ENCODE results near the gene GALM. TPM values are rescaled to one million over a fixed set of nuclear protein-coding genes. Genes with fewer than 3 reads are reported as not detected.

GALM gene
- total and polyA plus RNA-seq, 4 experiments from 2014 or later, result 35.5 to 60.4 (median 43.5) TPM

GRCh38 chr2:38739524-38739923, 73.6 kb downstream of the GALM start:
- H3K4me1 Mint-ChIP-seq, result peaks cover 23 to 62% (median 35%) of the 10 kb centered on the region in 4 donors
- H3K4me3 ChIP-seq (ENCODE audit: low read length in 2 of 2), result no peak overlapping the region
- no peak overlapping the region for H3K4me3 Mint-ChIP-seq
- peaks cover 0 to 9% (median 0%) of the 10 kb centered on the region in 8 donors for H3K9me3 Mint-ChIP-seq
- no peaks in the 10 kb centered on the region for H3K27me3 Mint-ChIP-seq
- POLR2A ChIA-PET (ENCODE audit: partially characterized antibody), result interaction anchor here (2.1 to 8.1 kb wide), 3 partner anchors 11 to 199 kb away, joined by 5 to 113 read pairs (median 6); partner anchors contain the start of gene SRSF7
- peak overlapping the region in 5 of 7 donors; percentile 0 to 99 (median 29) for H3K27ac Mint-ChIP-seq
- CTCF ChIA-PET (ENCODE audit: partially characterized antibody), result interaction anchor here (0.9 to 8.7 kb wide), 10 partner anchors 11 to 423 kb away, joined by 3 to 138 read pairs (median 8); partner anchors contain the start of gene HNRNPLL
- peaks cover 20% of the 10 kb centered on the region for H3K36me3 ChIP-seq (ENCODE audit: insufficient read depth, low read length)
- H3K4me1 ChIP-seq (ENCODE audit: insufficient read depth, low read length), result peaks cover 38% of the 10 kb centered on the region
- H3K36me3 Mint-ChIP-seq, result peaks cover 37 to 77% of the 10 kb centered on the region in 2 donors
- intact Hi-C loops (cut with micrococcal nuclease), result no loop called here
- H3K9me3 ChIP-seq (ENCODE audit: control insufficient read depth in 1 of 2, low read length in 2 of 2), result no peaks in the 10 kb centered on the region
- H3K27me3 ChIP-seq (ENCODE audit: insufficient read depth, low read length), result no peaks in the 10 kb centered on the region
- DNase-seq, result no peak
- no peak overlapping the region for H3K27ac ChIP-seq (ENCODE audit: low read depth, low read length)

DNA sequence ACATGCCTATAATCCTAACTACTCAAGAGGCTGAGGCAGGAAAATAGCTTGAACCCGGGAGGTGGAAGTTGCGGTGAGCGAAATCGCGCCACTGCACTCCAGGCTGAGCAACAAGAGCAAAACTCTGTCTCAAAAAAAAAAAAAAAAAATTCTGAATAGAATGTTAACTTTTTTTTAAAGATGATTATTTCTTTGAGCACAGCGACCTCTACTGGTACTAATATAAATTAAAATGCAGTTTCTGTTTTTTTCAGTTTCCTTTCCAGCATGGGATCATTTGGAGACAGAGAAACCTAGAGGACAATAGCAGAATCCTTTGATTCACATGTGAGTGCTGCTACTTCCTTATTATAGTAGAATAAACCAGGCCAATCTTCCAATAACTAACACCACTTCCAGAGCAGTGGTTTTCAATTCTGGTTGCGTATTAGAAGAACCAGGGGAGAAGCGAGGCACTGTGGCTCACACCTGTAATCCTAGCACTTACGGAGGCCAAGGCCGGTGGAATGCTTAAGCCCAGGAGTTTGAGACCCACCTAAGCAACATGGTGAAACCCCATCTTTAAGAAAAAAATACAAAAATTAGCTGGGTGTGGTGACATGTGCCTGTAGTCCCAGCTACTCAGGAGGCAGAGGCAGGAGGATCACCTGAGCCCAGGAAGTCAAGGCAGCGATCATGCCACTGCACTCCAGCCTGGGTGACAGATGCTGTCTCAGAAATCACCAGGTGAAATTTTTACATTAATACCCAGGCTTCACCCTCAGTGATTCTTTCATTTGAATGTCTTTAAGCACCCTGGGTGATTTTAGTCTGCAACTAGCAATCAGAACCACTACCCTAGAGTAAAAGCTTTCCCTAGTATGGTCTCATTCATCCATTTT, 75.2 kb downstream of the GALM start:
- H3K27ac ChIP-seq (ENCODE audit: low read depth, low read length), result no peak overlapping the region
- intact Hi-C loops (cut with micrococcal nuclease), result loop anchor here (1.0 to 5.0 kb wide), 4 partner anchors 139 to 424 kb away; partner anchors contain the start of gene HNRNPLL
- Mint-ChIP-seq H3K27me3 (no peaks in the 10 kb centered on the region), H3K36me3 (peaks cover 37 to 82% of the 10 kb centered on the region in 2 donors), H3K4me3 (peak overlapping the region in 4 of 8 donors; percentile 15 to 39 (median 27)), H3K9me3 (peaks cover 0 to 6% (median 0%) of the 10 kb centered on the region in 8 donors), H3K27ac (peak overlapping the region; percentile 30 to 99 (median 83)), H3K4me1 (peaks cover 31 to 78% (median 44%) of the 10 kb centered on the region in 4 donors)
- no peaks in the 10 kb centered on the region for H3K9me3 ChIP-seq (ENCODE audit: control insufficient read depth in 1 of 2, low read length in 2 of 2)
- peaks cover 54% of the 10 kb centered on the region for H3K4me1 ChIP-seq (ENCODE audit: insufficient read depth, low read length)
- peaks cover 35% of the 10 kb centered on the region for H3K36me3 ChIP-seq (ENCODE audit: insufficient read depth, low read length)
- H3K4me3 ChIP-seq (ENCODE audit: low read length in 2 of 2), result no peak overlapping the region
- no peaks in the 10 kb centered on the region for H3K27me3 ChIP-seq (ENCODE audit: insufficient read depth, low read length)
- ChIA-PET POLR2A (ENCODE audit: partially characterized antibody) (interaction anchor here (0.5 to 8.1 kb wide), 20 partner anchors 9 to 1141 kb away, joined by 3 to 113 read pairs (median 5); partner anchors contain the start of genes GALM and SRSF7), CTCF (ENCODE audit: partially characterized antibody) (interaction anchor here (0.6 to 8.7 kb wide), 23 partner anchors 9 to 1866 kb away, joined by 3 to 138 read pairs (median 5); partner anchors contain the start of genes HNRNPLL and SRSF7)
- peak; percentile 60 to 71 (median 65) for DNase-seq

DNA sequence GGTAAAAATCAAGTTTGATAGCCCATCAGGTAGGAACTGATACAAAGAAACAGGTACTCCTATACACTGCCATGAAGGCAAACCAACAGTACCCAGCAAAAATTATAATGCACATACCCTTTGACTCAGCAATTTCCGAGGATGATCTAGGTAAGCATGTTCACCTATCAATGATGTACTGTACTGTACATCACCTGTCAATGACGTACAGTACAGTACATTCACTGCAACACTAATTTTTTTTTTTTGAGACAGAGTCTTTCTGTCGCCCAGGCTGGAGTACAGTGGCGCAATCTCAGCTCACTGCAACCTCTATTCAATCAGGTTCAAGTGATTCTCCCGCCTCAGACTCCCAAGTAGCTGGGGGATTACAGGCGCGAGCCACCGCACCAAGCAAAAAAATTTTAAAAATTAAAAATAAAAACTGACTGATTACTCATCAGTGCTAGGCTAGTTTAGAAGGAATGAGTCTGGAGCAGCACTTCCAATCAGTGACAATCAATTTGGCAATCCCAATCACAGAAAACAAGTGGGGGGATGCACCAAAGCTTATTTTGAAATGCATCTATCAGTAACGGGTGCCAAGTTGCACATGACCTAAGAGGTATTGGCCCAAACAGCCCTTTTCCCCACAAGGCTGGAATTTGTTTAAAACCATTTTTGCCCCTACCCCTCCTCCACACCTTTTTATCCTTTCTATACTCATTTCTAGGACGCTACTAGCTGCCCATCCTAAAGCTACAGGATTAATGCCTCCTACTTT, 77.1 kb downstream of the GALM start:
- intact Hi-C loops (cut with micrococcal nuclease), result loop anchor here (5.0 kb wide), 2 partner anchors 141 to 426 kb away; partner anchors contain the start of gene HNRNPLL
- H3K4me3 ChIP-seq (ENCODE audit: low read length in 2 of 2), result no peak overlapping the region
- Mint-ChIP-seq H3K4me1 (peaks cover 47 to 93% (median 59%) of the 10 kb centered on the region in 4 donors), H3K27ac (peak overlapping the region in 5 of 7 donors; percentile 13 to 99 (median 75)), H3K4me3 (peak overlapping the region in 1 of 8 donors; percentile 22), H3K27me3 (no peaks in the 10 kb centered on the region), H3K36me3 (peaks cover 54 to 82% of the 10 kb centered on the region in 2 donors), H3K9me3 (peaks cover 0 to 8% (median 0%) of the 10 kb centered on the region in 8 donors)
- H3K9me3 ChIP-seq (ENCODE audit: control insufficient read depth in 1 of 2, low read length in 2 of 2), result no peaks in the 10 kb centered on the region
- no peaks in the 10 kb centered on the region for H3K27me3 ChIP-seq (ENCODE audit: insufficient read depth, low read length)
- POLR2A ChIA-PET (ENCODE audit: partially characterized antibody), result interaction anchor here (0.5 to 8.1 kb wide), 18 partner anchors 7 to 211 kb away, joined by 3 to 113 read pairs (median 4); partner anchors contain the start of genes GALM, HNRNPLL and SRSF7
- DNase-seq, result peak in 1 of 5 donors; percentile 42
- peaks cover 73% of the 10 kb centered on the region for H3K4me1 ChIP-seq (ENCODE audit: insufficient read depth, low read length)
- peaks cover 54% of the 10 kb centered on the region for H3K36me3 ChIP-seq (ENCODE audit: insufficient read depth, low read length)
- no peak overlapping the region for H3K27ac ChIP-seq (ENCODE audit: low read depth, low read length)
- CTCF ChIA-PET (ENCODE audit: partially characterized antibody), result interaction anchor here (0.7 to 8.7 kb wide), 13 partner anchors 11 to 232 kb away, joined by 3 to 138 read pairs (median 5); partner anchors contain the start of gene GEMIN6

DNA sequence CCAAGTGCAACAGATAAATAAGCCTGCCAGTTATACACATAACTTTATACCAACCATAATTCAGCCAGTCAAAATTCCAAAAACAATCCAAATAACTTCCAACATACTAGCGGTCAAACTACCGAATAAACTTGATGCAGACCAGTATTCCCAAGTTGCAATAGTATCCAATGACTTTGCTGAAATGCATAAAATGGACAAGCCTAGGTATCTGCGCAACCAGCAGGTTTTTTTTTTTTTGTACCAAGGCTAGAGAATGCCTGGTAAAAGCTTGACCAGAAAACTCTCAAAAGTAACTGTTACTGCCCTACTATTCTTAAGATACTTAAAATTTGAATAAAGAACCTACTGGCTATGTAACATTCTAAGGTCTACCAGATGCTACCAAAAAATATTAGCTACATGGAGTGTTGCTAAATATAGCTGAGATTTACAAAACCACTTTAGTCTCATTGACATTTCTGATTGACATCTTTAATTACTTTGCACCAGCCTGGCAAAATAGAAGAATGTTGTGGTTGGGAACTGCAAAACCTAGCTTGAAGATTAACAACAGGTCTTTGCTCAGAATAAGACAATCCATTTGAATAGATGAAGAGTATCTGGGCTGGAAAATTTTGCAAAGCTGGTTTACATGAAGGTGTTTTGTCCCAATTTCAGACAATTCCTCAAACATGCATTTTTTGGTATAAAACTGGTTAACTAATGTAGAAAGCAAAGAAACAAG, 77.9 kb downstream of the GALM start:
- Histone ChIP-seq H3K4me3 (ENCODE audit: low read length in 2 of 2) (no peak overlapping the region), H3K27ac (ENCODE audit: low read depth, low read length) (no peak overlapping the region), H3K36me3 (ENCODE audit: insufficient read depth, low read length) (peaks cover 63% of the 10 kb centered on the region), H3K9me3 (ENCODE audit: control insufficient read depth in 1 of 2, low read length in 2 of 2) (no peaks in the 10 kb centered on the region), H3K27me3 (ENCODE audit: insufficient read depth, low read length) (no peaks in the 10 kb centered on the region), H3K4me1 (ENCODE audit: insufficient read depth, low read length) (peaks cover 82% of the 10 kb centered on the region)
- ChIA-PET POLR2A (ENCODE audit: partially characterized antibody) (interaction anchor here (0.7 to 8.1 kb wide), 21 partner anchors 6 to 212 kb away, joined by 3 to 113 read pairs (median 4); partner anchors contain the start of genes GALM, HNRNPLL and SRSF7), CTCF (ENCODE audit: partially characterized antibody) (interaction anchor here (0.7 to 8.7 kb wide), 18 partner anchors 9 to 486 kb away, joined by 3 to 138 read pairs (median 4); partner anchors contain the start of gene GEMIN6)
- intact Hi-C loops (cut with micrococcal nuclease), result loop anchor here (1.0 to 5.0 kb wide), 3 partner anchors 15 to 427 kb away; partner anchors contain the start of gene HNRNPLL
- Mint-ChIP-seq H3K4me3 (peak overlapping the region in 2 of 8 donors; percentile 8 to 22), H3K9me3 (peaks cover 0 to 10% (median 0%) of the 10 kb centered on the region in 8 donors), H3K27ac (peak overlapping the region; percentile 43 to 99 (median 64)), H3K36me3 (peaks cover 55 to 82% of the 10 kb centered on the region in 2 donors), H3K4me1 (peaks cover 51 to 93% (median 63%) of the 10 kb centered on the region in 4 donors), H3K27me3 (no peaks in the 10 kb centered on the region)
- DNase-seq, result no peak

- no peaks in the 10 kb centered on the region for H3K27me3 ChIP-seq (ENCODE audit: insufficient read depth, low read length)
- H3K27me3 Mint-ChIP-seq, result no peaks in the 10 kb centered on the region
- H3K4me3 ChIP-seq (ENCODE audit: low read length in 2 of 2), result no peak overlapping the region
- POLR2A ChIA-PET (ENCODE audit: partially characterized antibody), result interaction anchor here (0.6 to 8.1 kb wide), 18 partner anchors 6 to 211 kb away, joined by 3 to 113 read pairs (median 5); partner anchors contain the start of genes GALM, HNRNPLL and SRSF7
- peaks cover 55 to 93% (median 63%) of the 10 kb centered on the region in 4 donors for H3K4me1 Mint-ChIP-seq
- intact Hi-C loops (cut with micrococcal nuclease), result loop anchor here (1.0 to 5.0 kb wide), 3 partner anchors 15 to 427 kb away; partner anchors contain the start of gene HNRNPLL
- peaks cover 66% of the 10 kb centered on the region for H3K36me3 ChIP-seq (ENCODE audit: insufficient read depth, low read length)
- H3K27ac Mint-ChIP-seq, result peak overlapping the region in 6 of 7 donors; percentile 43 to 99 (median 58)
- CTCF ChIA-PET (ENCODE audit: partially characterized antibody), result interaction anchor here (1.0 to 8.7 kb wide), 15 partner anchors 9 to 485 kb away, joined by 3 to 138 read pairs (median 4); no protein-coding TSS in a partner anchor
- no peaks in the 10 kb centered on the region for H3K9me3 ChIP-seq (ENCODE audit: control insufficient read depth in 1 of 2, low read length in 2 of 2)
- no peak overlapping the region for H3K4me3 Mint-ChIP-seq
- H3K36me3 Mint-ChIP-seq, result peaks cover 57 to 85% of the 10 kb centered on the region in 2 donors
- peaks cover 87% of the 10 kb centered on the region for H3K4me1 ChIP-seq (ENCODE audit: insufficient read depth, low read length)
- DNase-seq, result no peak
- H3K27ac ChIP-seq (ENCODE audit: low read depth, low read length), result no peak overlapping the region
- peaks cover 0 to 10% (median 0%) of the 10 kb centered on the region in 8 donors for H3K9me3 Mint-ChIP-seq
Measured at GRCh38 chr2:38744399-38744780, 78.5 kb downstream of the GALM start.
